Hepatocyte (in vitro differentiated cells): ENCODE results near the gene ATOH8. TPM values are rescaled to one million over a fixed set of nuclear protein-coding genes. Genes with fewer than 3 reads are reported as not detected.

ENCODE experiments used
- DNase-seq: peaks from one replicate; pipeline ENCODE4 v3.0.0-alpha.2; 2016; ENCODE audit warnings: low spot score
- H2AFZ ChIP-seq: fragments of 200-600 bp; sonication (generic); 2 replicates; pipeline ENCODE4 v1.6.0; 2016; ENCODE audit warnings: antibody characterized with exemption, mild to moderate bottlenecking
- H3K27ac ChIP-seq: fragments of 200-600 bp; sonication (generic); 2 replicates; pipeline ENCODE4 v1.5.1; 2016; ENCODE audit warnings: mild to moderate bottlenecking
- H3K27me3 ChIP-seq: fragments of 200-600 bp; sonication (generic); 2 replicates; pipeline ENCODE4 v1.6.1; 2016
- H3K36me3 ChIP-seq: fragments of 200-600 bp; sonication (generic); replicated peaks from 2 replicates; pipeline ENCODE4 v1.5.1; 2016; ENCODE audit warnings: low read depth; ENCODE audit not compliant: insufficient read depth
- H3K4me1 ChIP-seq: fragments of 200-600 bp; sonication (generic); 2 replicates; pipeline ENCODE4 v1.5.1; 2016; ENCODE audit warnings: mild to moderate bottlenecking, moderate library complexity; ENCODE audit not compliant: insufficient read depth
- H3K4me2 ChIP-seq: fragments of 200-600 bp; sonication (generic); 2 replicates; pipeline ENCODE4 v1.6.0; 2016
- H3K4me3 ChIP-seq: fragments of 200-600 bp; sonication (generic); 2 replicates; pipeline ENCODE4 v1.5.1; 2016; ENCODE audit warnings: mild to moderate bottlenecking
- H3K79me2 ChIP-seq: fragments of 200-600 bp; sonication (generic); 2 replicates; pipeline ENCODE4 v1.6.0; 2017; ENCODE audit warnings: mild to moderate bottlenecking
- H3K9me2 ChIP-seq: fragments of 200-600 bp; sonication (generic); replicated peaks from 2 replicates; pipeline ENCODE4 v1.6.0; 2017; ENCODE audit warnings: mild to moderate bottlenecking; ENCODE audit not compliant: insufficient read depth
- H3K9me3 ChIP-seq: fragments of 200-600 bp; sonication (generic); 2 replicates; pipeline ENCODE4 v1.5.1; 2016; ENCODE audit warnings: low read depth, mild to moderate bottlenecking
- H4K20me1 ChIP-seq: fragments of 200-600 bp; sonication (generic); 2 replicates; pipeline ENCODE4 v1.6.0; 2016; ENCODE audit warnings: mild to moderate bottlenecking; ENCODE audit not compliant: insufficient read depth, poor library complexity, severe bottlenecking
- CTCF ChIP-seq: fragments of 200-600 bp; sonication (generic); IDR thresholded peaks from 2 replicates; pipeline ENCODE4 v1.5.1; 2016; ENCODE audit warnings: antibody characterized with exemption, mild to moderate bottlenecking; ENCODE audit not compliant: poor library complexity
- EZH2 ChIP-seq: fragments of 200-600 bp; sonication (generic); IDR thresholded peaks from 2 replicates; pipeline ENCODE4 v1.6.1; 2016; ENCODE audit warnings: antibody characterized with exemption, mild to moderate bottlenecking, borderline replicate concordance
- EZH2phosphoT487 ChIP-seq: fragments of 200-600 bp; sonication (generic); IDR thresholded peaks from one replicate; pipeline ENCODE4 v1.6.1; 2018; ENCODE audit warnings: antibody characterized with exemption, mild to moderate bottlenecking, low read depth, moderate library complexity; ENCODE audit not compliant: unreplicated experiment, severe bottlenecking
- WGBS: methylation state at CpG from one replicate; pipeline ENCODE4 v1.1.6; 2016; ENCODE audit warnings: low lambda C conversion rate; ENCODE audit errors: missing lambda C conversion rate; 5-methylcytosine and 5-hydroxymethylcytosine counted together
- polyA plus RNA-seq: library from polyadenylated mRNA; unstranded; fragments of >200 nt; fragmentation: Nextera tagmentation; extraction: Ambion mirVana; gene quantifications from 2 replicates; pipeline ENCODE4 v1.2.1, GENCODE V29; 2016
- total RNA-seq: library from RNA; depleted of rRNA; stranded (reverse); fragments of >200 nt; gene quantifications from 2 replicates; pipeline ENCODE4 v1.2.3, GENCODE V29; 2014

Gene ATOH8
- total and polyA plus RNA-seq, 2 experiments from 2014 or later: 1.3 to 2.0 TPM

- Histone ChIP-seq H3K27me3 (peaks cover 24% of the 10 kb centered on the region), H3K9me3 (no peaks in the 10 kb centered on the region), H3K4me2 (no peak overlapping the region), H2AFZ (no peak overlapping the region), H3K4me3 (no peak overlapping the region), H3K4me1 (peaks cover 14% of the 10 kb centered on the region), H3K9me2 (no peaks in the 10 kb centered on the region), H3K27ac (no peak overlapping the region), H3K79me2 (peaks cover 3% of the 10 kb centered on the region), H3K36me3 (no peaks in the 10 kb centered on the region), H4K20me1 (no peaks in the 10 kb centered on the region)
- TF ChIP-seq CTCF (no peak), EZH2 (no peak), EZH2phosphoT487 (no peak)
- no peak for DNase-seq
- 85% methylated on average over 8 of the region's 8 CpGs for WGBS
These were observed 7.1 kb downstream of the ATOH8 start for GRCh38 chr2:85760872-85761271.

- TF ChIP-seq CTCF (no peak), EZH2 (no peak), EZH2phosphoT487 (no peak)
- Histone ChIP-seq H3K4me3 (no peak overlapping the region), H2AFZ (no peak overlapping the region), H4K20me1 (no peaks in the 10 kb centered on the region), H3K27ac (no peak overlapping the region), H3K36me3 (no peaks in the 10 kb centered on the region), H3K27me3 (peaks cover 19% of the 10 kb centered on the region), H3K9me3 (no peaks in the 10 kb centered on the region), H3K4me2 (no peak overlapping the region), H3K79me2 (no peaks in the 10 kb centered on the region), H3K9me2 (no peaks in the 10 kb centered on the region), H3K4me1 (peaks cover 15% of the 10 kb centered on the region)
- WGBS: 59% methylated on average over 3 of the region's 3 CpGs
- no peak for DNase-seq
These were observed 7.7 kb downstream of the ATOH8 start for GRCh38 chr2:85761512-85761944.

- 84% methylated on average over 4 of the region's 4 CpGs for WGBS
- DNase-seq: no peak
- Histone ChIP-seq H4K20me1 (no peaks in the 10 kb centered on the region), H3K4me3 (no peak overlapping the region), H3K4me1 (peaks cover 15% of the 10 kb centered on the region), H2AFZ (no peak overlapping the region), H3K79me2 (no peaks in the 10 kb centered on the region), H3K36me3 (no peaks in the 10 kb centered on the region), H3K9me2 (no peaks in the 10 kb centered on the region), H3K27me3 (peaks cover 17% of the 10 kb centered on the region), H3K27ac (no peak overlapping the region), H3K9me3 (no peaks in the 10 kb centered on the region), H3K4me2 (no peak overlapping the region)
- TF ChIP-seq EZH2: no peak
- TF ChIP-seq CTCF: no peak
These were observed 8.2 kb downstream of the ATOH8 start for GRCh38 chr2:85761946-85762345.

- Histone ChIP-seq H3K79me2 (no peaks in the 10 kb centered on the region), H3K4me3 (no peak overlapping the region), H3K27ac (no peak overlapping the region), H2AFZ (no peak overlapping the region), H4K20me1 (no peaks in the 10 kb centered on the region), H3K4me2 (no peak overlapping the region), H3K9me3 (no peaks in the 10 kb centered on the region), H3K27me3 (peaks cover 17% of the 10 kb centered on the region), H3K36me3 (no peaks in the 10 kb centered on the region), H3K9me2 (no peaks in the 10 kb centered on the region), H3K4me1 (peaks cover 15% of the 10 kb centered on the region)
- DNase-seq: no peak
- 80% methylated on average over 4 of the region's 4 CpGs for WGBS
- no peak for TF ChIP-seq EZH2
- TF ChIP-seq EZH2phosphoT487: no peak
- no peak for TF ChIP-seq CTCF
These were observed 9.3 kb downstream of the ATOH8 start for GRCh38 chr2:85763132-85763531.
